ENCODE data around the gene KIF20B. TPM values are rescaled to one million over a fixed set of nuclear protein-coding genes. Genes with fewer than 3 reads are reported as not detected.

KIF20B gene
- total RNA-seq, 1 experiment from 2014 or later = 48.1 TPM

DNA sequence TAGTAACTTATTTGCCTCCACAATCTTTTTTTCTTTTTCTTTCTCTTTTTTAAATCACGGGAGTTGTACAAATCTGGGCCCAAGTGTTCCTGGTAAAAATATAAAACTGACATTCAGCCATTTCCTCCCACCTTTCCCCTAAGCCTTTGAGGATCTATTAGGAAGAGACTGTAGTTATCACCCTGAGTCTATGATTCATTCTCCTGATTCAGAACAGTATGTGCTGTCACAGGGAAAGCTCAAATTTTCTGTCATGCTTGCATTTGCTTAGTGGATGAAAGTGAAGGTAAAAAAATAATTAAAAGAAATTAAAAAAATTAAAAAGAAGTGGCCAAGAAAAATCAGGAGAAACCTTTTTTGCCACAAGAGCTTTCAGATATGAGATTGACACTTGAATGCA, 71.7 kb downstream of the KIF20B start:
- no peak for ATAC-seq
- no peak for DNase-seq (ENCODE audit: low read depth, low spot score)
- Histone ChIP-seq H3K9me3 (ENCODE audit: control insufficient read depth, insufficient read depth, low read depth, low read length) (no peaks in the 10 kb centered on the region), H3K4me3 (ENCODE audit: low read depth in 2 of 2, low read length in 2 of 2) (no peak overlapping the region), H3K27ac (ENCODE audit: low read length) (no peak overlapping the region), H3K27me3 (ENCODE audit: control insufficient read depth, insufficient read depth, low read length) (no peaks in the 10 kb centered on the region), H3K4me1 (ENCODE audit: control insufficient read depth, insufficient read depth, low read length) (no peaks in the 10 kb centered on the region), H3K36me3 (ENCODE audit: control insufficient read depth, insufficient read depth, low read length) (peaks cover 36% of the 10 kb centered on the region)
- ChIA-PET POLR2A (no interaction called here), CTCF (no interaction called here)
- intact Hi-C loops (cut with micrococcal nuclease; ENCODE audit: unreplicated experiment) (no loop called here), in situ Hi-C loops (cut with HindIII; ENCODE audit: low pct_unique_long_range_greater_than_20kb, low sequenced_read_pairs) (no loop called here)
- BruUV-seq (replicated peaks) = no TSS peak
- TF ChIP-seq TCF7L2 (IDR thresholded peaks at IDR 0.05; ENCODE audit: low read depth, low read length) (no peak), CTCF (IDR thresholded peaks at IDR 0.05) (no peak), POLR2AphosphoS5 (IDR thresholded peaks at IDR 0.05; ENCODE audit: low read depth, low read length) (no peak), SIN3A (IDR thresholded peaks at IDR 0.05; ENCODE audit: borderline replicate concordance, insufficient read depth, low read depth, low read length) (no peak)
- TF ChIP-seq, protein P1, sequence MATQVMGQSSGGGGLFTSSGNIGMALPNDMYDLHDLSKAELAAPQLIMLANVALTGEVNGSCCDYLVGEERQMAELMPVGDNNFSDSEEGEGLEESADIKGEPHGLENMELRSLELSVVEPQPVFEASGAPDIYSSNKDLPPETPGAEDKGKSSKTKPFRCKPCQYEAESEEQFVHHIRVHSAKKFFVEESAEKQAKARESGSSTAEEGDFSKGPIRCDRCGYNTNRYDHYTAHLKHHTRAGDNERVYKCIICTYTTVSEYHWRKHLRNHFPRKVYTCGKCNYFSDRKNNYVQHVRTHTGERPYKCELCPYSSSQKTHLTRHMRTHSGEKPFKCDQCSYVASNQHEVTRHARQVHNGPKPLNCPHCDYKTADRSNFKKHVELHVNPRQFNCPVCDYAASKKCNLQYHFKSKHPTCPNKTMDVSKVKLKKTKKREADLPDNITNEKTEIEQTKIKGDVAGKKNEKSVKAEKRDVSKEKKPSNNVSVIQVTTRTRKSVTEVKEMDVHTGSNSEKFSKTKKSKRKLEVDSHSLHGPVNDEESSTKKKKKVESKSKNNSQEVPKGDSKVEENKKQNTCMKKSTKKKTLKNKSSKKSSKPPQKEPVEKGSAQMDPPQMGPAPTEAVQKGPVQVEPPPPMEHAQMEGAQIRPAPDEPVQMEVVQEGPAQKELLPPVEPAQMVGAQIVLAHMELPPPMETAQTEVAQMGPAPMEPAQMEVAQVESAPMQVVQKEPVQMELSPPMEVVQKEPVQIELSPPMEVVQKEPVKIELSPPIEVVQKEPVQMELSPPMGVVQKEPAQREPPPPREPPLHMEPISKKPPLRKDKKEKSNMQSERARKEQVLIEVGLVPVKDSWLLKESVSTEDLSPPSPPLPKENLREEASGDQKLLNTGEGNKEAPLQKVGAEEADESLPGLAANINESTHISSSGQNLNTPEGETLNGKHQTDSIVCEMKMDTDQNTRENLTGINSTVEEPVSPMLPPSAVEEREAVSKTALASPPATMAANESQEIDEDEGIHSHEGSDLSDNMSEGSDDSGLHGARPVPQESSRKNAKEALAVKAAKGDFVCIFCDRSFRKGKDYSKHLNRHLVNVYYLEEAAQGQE (IDR thresholded peaks at IDR 0.05; ENCODE audit: insufficient read depth in 1 of 2, low read depth in 2 of 2, low read length in 1 of 2) = no peak

GRCh38 chr10:89776665-89777064, 75.3 kb downstream of the KIF20B start:
- BruUV-seq (replicated peaks) = no TSS peak
- no peak for DNase-seq (ENCODE audit: low read depth, low spot score)
- no peaks in the 10 kb centered on the region for H3K9me3 ChIP-seq (ENCODE audit: control insufficient read depth, insufficient read depth, low read depth, low read length)
- H3K36me3 ChIP-seq (ENCODE audit: control insufficient read depth, insufficient read depth, low read length) = peaks cover 20% of the 10 kb centered on the region
- CTCF ChIA-PET = no interaction called here
- H3K4me3 ChIP-seq (ENCODE audit: low read depth in 2 of 2, low read length in 2 of 2) = no peak overlapping the region
- no peak overlapping the region for H3K27ac ChIP-seq (ENCODE audit: low read length)
- intact Hi-C loops (cut with micrococcal nuclease; ENCODE audit: unreplicated experiment) (no loop called here), in situ Hi-C loops (cut with HindIII; ENCODE audit: low pct_unique_long_range_greater_than_20kb, low sequenced_read_pairs) (no loop called here)
- H3K27me3 ChIP-seq (ENCODE audit: control insufficient read depth, insufficient read depth, low read length) = no peaks in the 10 kb centered on the region
- TF ChIP-seq TCF7L2 (IDR thresholded peaks at IDR 0.05; ENCODE audit: low read depth, low read length) = no peak
- no peak for TF ChIP-seq CTCF (IDR thresholded peaks at IDR 0.05)
- POLR2A ChIA-PET = no interaction called here
- no peak for ATAC-seq
- no peaks in the 10 kb centered on the region for H3K4me1 ChIP-seq (ENCODE audit: control insufficient read depth, insufficient read depth, low read length)

DNA sequence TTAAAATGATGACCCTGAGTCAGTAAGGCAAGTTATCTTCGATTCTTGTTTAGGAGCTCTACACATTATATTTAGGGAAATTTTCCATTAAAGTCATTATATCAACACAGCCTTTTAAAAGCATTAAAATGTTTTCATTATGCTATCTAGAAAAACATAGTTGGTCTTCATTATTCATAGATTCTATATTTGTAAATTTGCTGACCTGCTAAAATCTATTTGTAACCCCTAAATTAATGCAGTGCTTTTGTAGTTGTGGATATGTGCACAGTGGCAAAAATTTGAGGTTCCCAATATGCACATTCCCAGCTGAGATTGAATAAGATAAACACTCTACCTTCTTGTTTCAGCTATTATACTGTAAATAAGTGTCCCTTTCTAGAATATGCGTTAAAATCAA, 81.1 kb downstream of the KIF20B start:
- intact Hi-C loops (cut with micrococcal nuclease; ENCODE audit: unreplicated experiment) = no loop called here
- ATAC-seq (no peak), DNase-seq (ENCODE audit: low read depth, low spot score) (no peak)
- Histone ChIP-seq H3K9me3 (ENCODE audit: control insufficient read depth, insufficient read depth, low read depth, low read length) (no peaks in the 10 kb centered on the region), H3K4me1 (ENCODE audit: control insufficient read depth, insufficient read depth, low read length) (no peaks in the 10 kb centered on the region), H3K4me3 (ENCODE audit: low read depth in 2 of 2, low read length in 2 of 2) (no peak overlapping the region), H3K27ac (ENCODE audit: low read length) (no peak overlapping the region), H3K27me3 (ENCODE audit: control insufficient read depth, insufficient read depth, low read length) (no peaks in the 10 kb centered on the region), H3K36me3 (ENCODE audit: control insufficient read depth, insufficient read depth, low read length) (no peaks in the 10 kb centered on the region)
- POLR2A ChIA-PET = no interaction called here
- BruUV-seq (replicated peaks) = no TSS peak
- in situ Hi-C loops (cut with HindIII; ENCODE audit: low pct_unique_long_range_greater_than_20kb, low sequenced_read_pairs) = no loop called here
- CTCF ChIA-PET = no interaction called here
- TF ChIP-seq, protein P1 (IDR thresholded peaks at IDR 0.05; ENCODE audit: insufficient read depth in 1 of 2, low read depth in 2 of 2, low read length in 1 of 2) = no peak
- no peak for TF ChIP-seq TCF7L2 (IDR thresholded peaks at IDR 0.05; ENCODE audit: low read depth, low read length)
